HG03097 (cell line): Measurements from ENCODE around the gene BFSP1.

Experiments used
- ATAC-seq: cut with Tn5 transposase; IDR thresholded peaks from one replicate; pipeline ENCODE4 v1.9.1; 2021; ENCODE audit not compliant: unreplicated experiment, low FRiP score

The BFSP1 gene

GRCh38 chr20:17558154-17558940 is 27.2 kb upstream of the BFSP1 start:
- no peak for ATAC-seq

- no peak for ATAC-seq
Observed at GRCh38 chr20:17557675-17558006, 26.5 kb upstream of the BFSP1 start.

- ATAC-seq = no peak
Observed at GRCh38 chr20:17556837-17557674, 25.9 kb upstream of the BFSP1 start.

- no peak for ATAC-seq
Observed at GRCh38 chr20:17555106-17555505, 23.9 kb upstream of the BFSP1 start.

GRCh38 chr20:17549131-17549530 is 18.0 kb upstream of the BFSP1 start:
- ATAC-seq = no peak

- ATAC-seq = no peak
Observed at GRCh38 chr20:17545127-17545526, 13.9 kb upstream of the BFSP1 start.

- ATAC-seq = no peak
Observed at GRCh38 chr20:17543531-17544131, 12.5 kb upstream of the BFSP1 start.

GRCh38 chr20:17542993-17543412 is 11.8 kb upstream of the BFSP1 start:
- no peak for ATAC-seq

GRCh38 chr20:17542481-17542880 is 11.3 kb upstream of the BFSP1 start:
- ATAC-seq = no peak

- ATAC-seq = no peak
Observed at GRCh38 chr20:17541996-17542395, 10.8 kb upstream of the BFSP1 start.

- no peak for ATAC-seq
Observed at GRCh38 chr20:17541596-17541995, 10.4 kb upstream of the BFSP1 start.

GRCh38 chr20:17538517-17539170 is 7.5 kb upstream of the BFSP1 start:
- ATAC-seq = peak; percentile 42

GRCh38 chr20:17537959-17538358 is 6.8 kb upstream of the BFSP1 start:
- ATAC-seq = no peak

- peak; percentile 78 for ATAC-seq
Observed at GRCh38 chr20:17536944-17537444, 5.8 kb upstream of the BFSP1 start.

- no peak for ATAC-seq
Observed at GRCh38 chr20:17534077-17534476, 2.9 kb upstream of the BFSP1 start.

GRCh38 chr20:17533396-17533795 is 2.2 kb upstream of the BFSP1 start:
- no peak for ATAC-seq

GRCh38 chr20:17531665-17532025 is 466 bp upstream of the BFSP1 start:
- ATAC-seq = no peak

- no peak for ATAC-seq
Observed at GRCh38 chr20:17530153-17530552, 1.0 kb downstream of the BFSP1 start.

- ATAC-seq = no peak
Observed at GRCh38 chr20:17529586-17529985, 1.6 kb downstream of the BFSP1 start.

- no peak for ATAC-seq
Observed at GRCh38 chr20:17525650-17526049, 5.5 kb downstream of the BFSP1 start.

- no peak for ATAC-seq
Observed at GRCh38 chr20:17525132-17525531, 6.0 kb downstream of the BFSP1 start.
